ENCODE data around the gene GSDMA. TPM values are rescaled to one million over a fixed set of nuclear protein-coding genes. Genes with fewer than 3 reads are reported as not detected.

GSDMA gene
- total and polyA plus RNA-seq, 2 donors from 2014 or later: 0.47 to 0.80 TPM

- TF ChIP-seq, protein P1, sequence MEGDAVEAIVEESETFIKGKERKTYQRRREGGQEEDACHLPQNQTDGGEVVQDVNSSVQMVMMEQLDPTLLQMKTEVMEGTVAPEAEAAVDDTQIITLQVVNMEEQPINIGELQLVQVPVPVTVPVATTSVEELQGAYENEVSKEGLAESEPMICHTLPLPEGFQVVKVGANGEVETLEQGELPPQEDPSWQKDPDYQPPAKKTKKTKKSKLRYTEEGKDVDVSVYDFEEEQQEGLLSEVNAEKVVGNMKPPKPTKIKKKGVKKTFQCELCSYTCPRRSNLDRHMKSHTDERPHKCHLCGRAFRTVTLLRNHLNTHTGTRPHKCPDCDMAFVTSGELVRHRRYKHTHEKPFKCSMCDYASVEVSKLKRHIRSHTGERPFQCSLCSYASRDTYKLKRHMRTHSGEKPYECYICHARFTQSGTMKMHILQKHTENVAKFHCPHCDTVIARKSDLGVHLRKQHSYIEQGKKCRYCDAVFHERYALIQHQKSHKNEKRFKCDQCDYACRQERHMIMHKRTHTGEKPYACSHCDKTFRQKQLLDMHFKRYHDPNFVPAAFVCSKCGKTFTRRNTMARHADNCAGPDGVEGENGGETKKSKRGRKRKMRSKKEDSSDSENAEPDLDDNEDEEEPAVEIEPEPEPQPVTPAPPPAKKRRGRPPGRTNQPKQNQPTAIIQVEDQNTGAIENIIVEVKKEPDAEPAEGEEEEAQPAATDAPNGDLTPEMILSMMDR (IDR thresholded peaks at IDR 0.05; ENCODE audit: borderline replicate concordance, extremely low read depth, insufficient read depth): no peak
- H3K4me1 ChIP-seq (ENCODE audit: control insufficient read depth in 2 of 3, insufficient read depth in 2 of 3, low read depth in 1 of 3, low read length in 3 of 3): peaks cover 0 to 5% (median 0%) of the 10 kb centered on the region in 3 donors
- H3K36me3 ChIP-seq (ENCODE audit: control insufficient read depth in 2 of 3, insufficient read depth in 3 of 3, low read length in 3 of 3): no peaks in the 10 kb centered on the region
- no peak for FAIRE-seq
- intact Hi-C loops (cut with DNase I): no loop called here
- H3K9me3 ChIP-seq (ENCODE audit: control insufficient read depth in 2 of 3, insufficient read depth in 1 of 3, low read length in 3 of 3): no peaks in the 10 kb centered on the region
- no peak overlapping the region for H3K4me3 ChIP-seq (ENCODE audit: low read length in 3 of 3)
- no peak for DNase-seq
- H3K9ac ChIP-seq (ENCODE audit: low read length in 3 of 3): no peak overlapping the region
- no peak overlapping the region for H3K27ac ChIP-seq (ENCODE audit: low read depth in 2 of 2, low read length in 2 of 2)
- H3K27me3 ChIP-seq (ENCODE audit: control insufficient read depth, insufficient read depth, low read length): no peaks in the 10 kb centered on the region
Observed at GRCh38 chr17:39935909-39936308, 26.9 kb upstream of the GSDMA start.

- no peak overlapping the region for H3K27ac ChIP-seq (ENCODE audit: low read depth in 2 of 2, low read length in 2 of 2)
- no peaks in the 10 kb centered on the region for H3K9me3 ChIP-seq (ENCODE audit: control insufficient read depth in 2 of 3, insufficient read depth in 1 of 3, low read length in 3 of 3)
- H3K27me3 ChIP-seq (ENCODE audit: control insufficient read depth, insufficient read depth, low read length): no peaks in the 10 kb centered on the region
- TF ChIP-seq, protein P1 (IDR thresholded peaks at IDR 0.05; ENCODE audit: borderline replicate concordance, extremely low read depth, insufficient read depth): no peak
- peak in 4 of 5 donors; percentile 69 to 89 (median 82) for DNase-seq
- intact Hi-C loops (cut with DNase I): no loop called here
- no peak overlapping the region for H3K4me3 ChIP-seq (ENCODE audit: low read length in 3 of 3)
- no peaks in the 10 kb centered on the region for H3K36me3 ChIP-seq (ENCODE audit: control insufficient read depth in 2 of 3, insufficient read depth in 3 of 3, low read length in 3 of 3)
- H3K4me1 ChIP-seq (ENCODE audit: control insufficient read depth in 2 of 3, insufficient read depth in 2 of 3, low read depth in 1 of 3, low read length in 3 of 3): peaks cover 0 to 5% (median 0%) of the 10 kb centered on the region in 3 donors
- no peak overlapping the region for H3K9ac ChIP-seq (ENCODE audit: low read length in 3 of 3)
- FAIRE-seq: no peak
Observed at GRCh38 chr17:39937447-39937846, 25.4 kb upstream of the GSDMA start.

- H3K9me3 ChIP-seq (ENCODE audit: control insufficient read depth in 2 of 3, insufficient read depth in 1 of 3, low read length in 3 of 3): no peaks in the 10 kb centered on the region
- TF ChIP-seq, protein P1 (IDR thresholded peaks at IDR 0.05; ENCODE audit: borderline replicate concordance, extremely low read depth, insufficient read depth): no peak
- H3K36me3 ChIP-seq (ENCODE audit: control insufficient read depth in 2 of 3, insufficient read depth in 3 of 3, low read length in 3 of 3): no peaks in the 10 kb centered on the region
- H3K9ac ChIP-seq (ENCODE audit: low read length in 3 of 3): no peak overlapping the region
- H3K4me3 ChIP-seq (ENCODE audit: low read length in 3 of 3): no peak overlapping the region
- FAIRE-seq (no peak), DNase-seq (peak in 2 of 5 donors; percentile 48 to 54)
- intact Hi-C loops (cut with DNase I): no loop called here
- H3K4me1 ChIP-seq (ENCODE audit: control insufficient read depth in 2 of 3, insufficient read depth in 2 of 3, low read depth in 1 of 3, low read length in 3 of 3): peaks cover 0 to 5% (median 0%) of the 10 kb centered on the region in 3 donors
- H3K27me3 ChIP-seq (ENCODE audit: control insufficient read depth, insufficient read depth, low read length): no peaks in the 10 kb centered on the region
- H3K27ac ChIP-seq (ENCODE audit: low read depth in 2 of 2, low read length in 2 of 2): no peak overlapping the region
Observed at GRCh38 chr17:39938140-39938869, 24.5 kb upstream of the GSDMA start.
